EH (cell line): ENCODE results near the gene DUSP10.

Experiments
- DNase-seq: peaks from one replicate; pipeline ENCODE4 v3.0.0-alpha.2; 2015; ENCODE audit warnings: low read depth

Gene DUSP10

DNA sequence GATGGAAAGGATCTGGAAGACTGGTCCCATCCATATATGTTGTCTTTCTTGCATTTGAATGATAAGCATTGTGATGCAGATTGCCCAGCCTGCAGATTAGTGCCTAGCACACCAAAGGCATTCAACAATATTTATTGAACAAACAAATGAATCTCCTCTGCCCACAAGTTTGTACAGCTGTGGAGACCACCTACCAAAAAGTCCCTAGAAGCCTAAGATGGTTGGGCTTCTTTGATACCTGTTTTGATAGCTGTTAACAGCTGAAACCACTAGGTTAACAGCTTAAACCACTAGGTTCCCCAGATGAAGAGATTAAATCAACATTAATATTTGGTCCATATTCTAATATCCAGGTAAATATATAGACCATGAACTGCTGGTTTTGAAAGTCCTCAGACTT lies 9.8 kb downstream of the DUSP10 start:
- no peak for DNase-seq

DNA sequence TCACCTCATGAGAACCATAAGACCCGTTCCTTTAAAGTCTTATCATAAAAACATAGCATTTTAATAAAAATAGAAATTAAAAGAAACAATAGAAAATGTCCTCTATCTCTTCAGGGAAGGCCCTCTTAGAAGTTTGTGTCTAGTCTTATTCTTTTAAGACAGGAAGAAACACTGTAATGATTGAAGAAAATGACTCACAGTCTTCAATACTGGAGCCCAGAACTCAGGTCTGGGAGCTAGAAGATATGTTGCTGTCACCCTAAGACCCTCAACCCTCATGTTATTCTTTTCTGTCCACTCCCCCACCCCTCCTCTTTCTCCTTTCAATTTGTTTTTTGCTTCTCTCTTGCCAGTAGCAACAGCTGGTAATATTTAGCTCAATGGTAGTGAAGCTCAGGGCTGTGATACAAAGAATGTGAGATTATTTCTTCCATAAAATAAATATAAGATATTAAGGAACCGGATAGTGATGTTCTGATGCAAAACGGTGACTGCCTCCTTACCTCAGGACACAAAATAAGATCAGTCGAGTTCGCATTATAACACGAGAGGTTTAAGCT lies 12.0 kb downstream of the DUSP10 start:
- no peak for DNase-seq

DNA sequence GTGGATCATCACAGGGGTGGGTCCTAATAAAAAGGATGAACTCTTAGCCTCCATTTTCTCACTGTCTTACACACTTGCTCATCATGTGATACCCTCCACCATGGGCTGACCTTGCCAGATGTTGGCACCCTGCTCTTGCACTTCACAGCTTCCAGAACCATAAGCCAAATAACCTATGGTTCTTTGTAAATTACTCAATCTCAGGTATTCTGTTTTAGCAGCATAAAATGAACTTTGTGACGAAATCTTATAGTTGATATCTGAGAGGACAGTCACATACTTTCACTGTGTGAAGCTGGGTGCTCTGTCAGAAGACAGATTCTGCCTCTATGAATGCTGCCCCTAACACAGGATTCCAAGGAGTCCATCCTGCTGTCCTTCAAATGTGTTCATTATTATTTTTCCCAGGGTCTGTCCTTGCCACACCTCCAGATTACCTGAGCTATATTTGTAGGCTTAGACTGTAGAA lies 13.8 kb downstream of the DUSP10 start:
- DNase-seq, result no peak

DNA sequence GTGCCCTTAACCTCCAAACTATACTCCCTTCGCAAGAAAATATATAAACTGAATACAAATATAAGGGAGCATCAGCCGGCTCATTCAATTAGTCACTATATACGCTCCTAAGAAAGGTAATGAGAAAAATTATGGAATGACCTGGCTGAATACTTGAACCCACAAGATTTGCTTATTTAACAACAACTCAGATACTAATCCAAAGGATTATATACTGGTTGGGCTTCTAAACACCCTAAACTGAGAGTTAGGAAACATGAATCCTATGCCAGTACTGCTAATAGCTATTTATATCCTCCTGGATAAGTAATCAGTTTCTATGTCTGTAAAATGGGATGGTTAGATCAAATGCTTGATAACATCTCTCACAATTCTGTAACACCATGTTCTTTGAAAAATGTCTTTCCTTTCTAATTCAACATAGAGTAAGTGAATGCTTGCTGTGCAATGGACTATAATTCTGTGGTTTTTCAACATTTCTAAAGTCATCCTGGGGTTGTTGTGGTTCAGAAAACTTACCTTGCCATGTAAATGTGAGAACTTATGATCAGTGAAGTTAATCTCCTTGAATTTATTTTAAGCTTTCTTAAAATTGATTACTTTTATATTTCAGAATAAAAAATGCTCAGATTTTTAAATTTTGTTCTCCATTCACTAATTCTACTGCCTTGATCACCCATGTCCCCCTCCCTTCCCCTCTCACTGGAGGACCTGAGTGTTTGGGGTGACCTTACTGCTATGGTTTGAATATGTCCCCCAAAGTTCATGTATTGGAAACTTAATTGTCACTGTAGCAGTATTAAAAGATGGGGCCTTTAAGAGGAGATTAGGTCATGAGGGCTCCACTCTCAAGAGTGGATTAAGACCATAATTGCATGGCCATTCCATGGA lies 14.5 kb downstream of the DUSP10 start:
- DNase-seq, result no peak

DNA sequence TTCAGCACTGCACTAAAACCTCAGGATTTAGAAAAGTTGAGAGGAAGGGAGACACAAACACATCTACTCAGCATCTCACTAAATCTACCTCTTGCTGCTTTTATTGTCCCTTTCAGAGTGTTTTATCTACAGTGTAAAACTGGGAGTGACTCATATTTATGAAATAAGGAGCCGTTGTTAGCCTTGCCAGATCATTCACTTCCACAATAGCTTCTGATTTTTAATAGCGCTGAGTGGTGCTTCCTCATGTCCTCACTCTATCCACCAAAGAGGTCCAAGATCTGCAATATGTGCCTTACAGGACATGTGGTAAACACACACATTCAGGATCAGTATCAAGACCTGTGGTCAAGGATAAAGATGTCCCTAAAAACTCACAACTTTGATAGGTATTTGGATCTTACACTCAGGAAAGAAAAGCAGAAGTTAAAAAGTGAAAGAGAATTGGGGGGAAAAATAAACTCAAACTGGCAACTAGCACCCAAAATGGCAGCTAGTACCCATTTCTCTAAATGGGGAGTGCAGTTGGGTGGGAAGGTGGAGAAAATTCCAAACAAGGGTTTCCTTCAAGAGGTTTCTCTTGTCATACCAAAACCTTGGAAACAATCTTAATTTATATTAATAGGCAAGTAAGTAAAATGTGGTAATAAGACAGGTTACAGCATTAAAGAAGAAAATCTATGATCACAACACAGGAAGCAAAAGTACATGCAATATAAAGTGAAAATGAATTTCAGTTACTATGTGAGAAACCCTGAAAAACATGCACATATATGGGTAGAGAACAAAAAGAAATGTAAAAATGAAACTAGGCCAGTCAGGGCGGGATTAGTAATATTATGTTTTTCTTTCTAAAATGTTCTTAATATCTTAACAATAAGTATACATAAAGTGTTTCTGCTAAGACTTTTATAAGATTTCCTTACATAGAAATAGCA lies 15.9 kb downstream of the DUSP10 start:
- DNase-seq, result peak; percentile 53

DNA sequence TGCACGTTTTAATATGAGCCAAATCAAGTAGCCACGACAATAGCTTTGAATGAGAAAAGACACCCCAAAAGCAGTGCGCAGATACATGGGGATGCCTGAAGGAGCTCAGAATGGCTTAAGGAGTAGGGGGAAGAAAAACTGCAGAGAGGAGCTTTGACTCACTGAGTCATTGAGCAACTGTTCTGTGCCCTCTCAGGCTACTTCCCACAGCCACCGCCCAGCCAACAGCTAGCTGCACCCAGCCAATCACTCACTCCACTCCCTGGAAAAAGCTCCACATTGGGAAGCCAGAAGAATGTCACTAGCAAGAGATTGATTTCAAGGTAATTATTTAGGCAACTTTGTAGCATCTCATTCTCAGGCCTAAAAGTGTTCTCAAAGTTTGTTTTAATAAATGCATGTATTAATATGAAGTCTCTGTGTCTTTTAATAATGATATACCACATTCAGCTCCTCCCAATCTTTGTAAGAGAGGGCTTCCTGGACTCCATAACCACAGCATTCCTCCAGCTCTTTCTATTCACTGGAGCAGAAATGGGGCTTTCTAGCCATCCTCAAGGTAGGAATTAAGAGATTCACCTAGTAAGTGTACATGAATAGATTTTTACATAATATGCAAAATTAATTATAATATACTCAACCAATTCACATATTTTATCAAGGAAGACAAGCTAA lies 16.8 kb downstream of the DUSP10 start:
- peak; percentile 76 for DNase-seq

DNA sequence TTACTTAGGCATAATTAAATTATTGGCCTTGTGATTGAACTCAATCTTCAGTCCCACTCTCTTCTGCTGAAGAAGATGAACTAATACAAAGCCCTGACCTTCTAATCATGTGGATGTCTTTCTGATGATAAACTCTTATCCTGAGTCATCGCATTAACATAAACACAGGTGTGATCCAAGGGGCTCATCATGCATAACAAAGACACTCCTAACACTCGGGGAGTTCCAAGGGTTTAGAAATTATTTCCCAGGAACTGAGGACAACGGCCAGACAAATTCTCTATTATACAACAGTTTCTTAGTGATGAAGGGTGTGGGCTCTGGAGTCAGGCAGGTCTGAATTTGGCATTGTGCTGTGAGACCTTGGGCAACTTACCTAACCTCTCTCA lies 18.0 kb downstream of the DUSP10 start:
- DNase-seq, result no peak

DNA sequence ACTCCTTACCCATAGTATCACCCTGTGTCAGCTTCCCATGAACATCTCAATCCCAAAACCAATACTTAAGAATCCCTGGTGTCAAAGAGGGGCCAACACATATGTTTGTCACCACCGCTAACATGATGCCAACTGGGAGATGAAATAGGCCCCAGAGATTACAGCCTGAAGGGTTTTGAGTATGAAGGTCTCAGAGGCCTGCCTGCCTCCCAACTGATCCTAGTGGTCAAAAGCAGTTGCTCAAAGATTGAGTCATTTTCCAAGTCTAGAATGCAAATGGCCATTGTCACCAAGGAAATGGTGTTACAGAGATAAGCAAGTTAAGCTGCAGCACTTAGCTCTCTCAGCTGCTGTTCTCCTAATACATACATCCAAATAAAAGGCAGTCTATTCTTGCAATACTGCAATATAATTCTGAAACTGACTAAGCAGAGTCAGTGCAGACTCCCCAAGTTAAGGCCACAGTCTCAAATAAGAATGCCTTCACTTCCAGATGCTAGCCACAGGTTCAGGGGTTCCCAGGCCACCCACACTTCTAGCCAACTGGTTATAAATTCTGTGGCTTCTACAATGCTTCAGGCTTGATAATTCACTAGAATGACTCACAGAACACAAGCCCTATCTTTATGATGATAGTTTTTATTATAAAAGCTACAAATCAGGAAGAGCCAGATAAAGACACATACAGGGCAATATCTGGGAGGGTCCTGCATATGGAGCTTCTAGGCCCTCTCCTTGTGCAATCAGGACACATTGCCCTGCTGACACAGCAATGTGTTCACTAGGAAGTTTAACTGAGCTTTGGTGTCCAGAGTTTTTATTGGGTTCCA lies 18.7 kb downstream of the DUSP10 start:
- DNase-seq, result peak; percentile 71

DNA sequence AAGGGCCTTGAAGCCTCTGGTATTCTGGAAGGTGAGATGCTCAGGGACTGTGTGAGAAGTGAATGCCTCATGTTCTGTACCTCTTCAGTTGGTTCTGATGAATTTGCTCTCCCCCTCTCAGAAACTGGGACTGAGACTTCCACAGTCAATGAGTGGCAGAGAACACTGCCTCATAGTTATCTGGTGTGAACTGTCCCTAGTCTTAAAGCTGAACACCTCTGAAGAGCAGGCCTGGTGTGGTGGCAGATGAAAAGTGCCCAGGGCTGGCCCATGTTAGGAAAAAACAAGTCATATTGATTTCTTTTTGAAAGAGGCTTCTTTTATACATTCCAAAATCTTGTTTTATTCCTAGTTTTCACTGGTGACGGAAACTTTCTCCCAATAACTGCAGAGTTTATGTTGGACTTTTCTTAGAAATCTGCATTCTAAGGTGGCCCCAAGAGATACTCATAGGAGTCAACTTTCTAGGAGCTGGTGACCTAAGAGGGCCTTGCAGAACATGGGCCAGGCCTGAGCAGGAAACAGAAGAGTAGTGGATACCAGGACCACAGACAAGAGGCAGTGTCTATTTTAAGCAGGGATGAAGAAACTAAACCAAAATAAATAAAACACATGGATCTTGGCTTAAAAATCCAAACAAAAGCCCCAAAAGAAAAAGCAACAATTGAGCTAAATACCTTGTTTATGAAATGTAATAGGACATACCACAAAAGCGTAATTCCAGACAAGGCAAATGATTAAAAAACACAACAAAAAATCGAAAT lies 19.5 kb downstream of the DUSP10 start:
- DNase-seq, result peak; percentile 30

DNA sequence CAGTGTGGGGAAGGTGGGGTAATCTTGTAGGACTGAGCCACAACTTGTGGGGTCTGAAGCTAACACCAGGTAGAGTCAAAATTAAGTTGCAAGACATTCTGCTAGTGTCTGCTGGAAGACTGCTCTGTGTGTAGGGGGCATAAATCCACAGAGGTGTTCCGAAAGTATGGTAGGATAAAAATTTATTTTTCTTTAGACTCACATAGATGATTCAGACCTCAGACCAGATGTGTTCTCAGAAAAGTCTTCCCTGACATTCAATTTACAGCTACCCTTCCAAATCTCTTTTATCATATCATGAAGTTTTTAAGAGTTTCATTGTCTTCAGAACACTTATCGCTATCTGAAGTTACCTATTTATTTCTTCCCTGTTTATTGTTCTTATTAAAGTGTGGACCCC lies 21.3 kb downstream of the DUSP10 start:
- DNase-seq, result no peak

DNA sequence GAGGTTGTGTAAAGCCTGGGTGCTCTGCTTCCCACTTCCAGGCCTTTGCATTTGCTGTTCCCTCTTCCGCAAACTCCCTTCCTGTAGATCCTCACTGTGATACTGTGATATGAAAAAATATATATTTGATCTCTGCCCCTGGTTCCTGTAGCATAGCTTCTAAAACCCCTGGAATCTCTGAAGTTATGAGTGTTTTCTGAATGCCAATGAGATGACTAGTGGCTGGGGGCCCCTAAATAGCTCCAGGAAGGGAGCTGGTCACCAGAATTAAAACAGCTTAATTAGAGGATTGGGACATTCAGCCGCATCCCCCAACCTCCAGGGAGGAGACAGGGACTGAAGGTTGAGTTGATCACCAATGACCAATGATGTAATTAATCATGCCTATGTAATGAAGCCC lies 21.9 kb downstream of the DUSP10 start:
- peak; percentile 74 for DNase-seq

DNA sequence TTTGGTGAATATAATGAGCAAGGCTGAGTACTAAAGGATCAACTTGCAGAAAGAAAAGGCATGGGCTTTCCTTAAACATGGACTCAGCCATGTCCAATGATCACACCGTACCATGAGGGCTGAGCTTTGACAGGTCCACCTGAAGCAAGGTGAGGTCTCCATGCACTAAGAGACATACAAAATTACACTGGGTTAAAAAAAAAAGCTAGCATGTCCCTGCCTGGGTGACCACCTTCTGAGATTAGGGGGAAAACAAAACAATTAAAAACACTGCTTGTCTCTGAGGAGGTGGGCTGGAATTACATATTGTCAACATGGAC lies 22.7 kb downstream of the DUSP10 start:
- no peak for DNase-seq

DNA sequence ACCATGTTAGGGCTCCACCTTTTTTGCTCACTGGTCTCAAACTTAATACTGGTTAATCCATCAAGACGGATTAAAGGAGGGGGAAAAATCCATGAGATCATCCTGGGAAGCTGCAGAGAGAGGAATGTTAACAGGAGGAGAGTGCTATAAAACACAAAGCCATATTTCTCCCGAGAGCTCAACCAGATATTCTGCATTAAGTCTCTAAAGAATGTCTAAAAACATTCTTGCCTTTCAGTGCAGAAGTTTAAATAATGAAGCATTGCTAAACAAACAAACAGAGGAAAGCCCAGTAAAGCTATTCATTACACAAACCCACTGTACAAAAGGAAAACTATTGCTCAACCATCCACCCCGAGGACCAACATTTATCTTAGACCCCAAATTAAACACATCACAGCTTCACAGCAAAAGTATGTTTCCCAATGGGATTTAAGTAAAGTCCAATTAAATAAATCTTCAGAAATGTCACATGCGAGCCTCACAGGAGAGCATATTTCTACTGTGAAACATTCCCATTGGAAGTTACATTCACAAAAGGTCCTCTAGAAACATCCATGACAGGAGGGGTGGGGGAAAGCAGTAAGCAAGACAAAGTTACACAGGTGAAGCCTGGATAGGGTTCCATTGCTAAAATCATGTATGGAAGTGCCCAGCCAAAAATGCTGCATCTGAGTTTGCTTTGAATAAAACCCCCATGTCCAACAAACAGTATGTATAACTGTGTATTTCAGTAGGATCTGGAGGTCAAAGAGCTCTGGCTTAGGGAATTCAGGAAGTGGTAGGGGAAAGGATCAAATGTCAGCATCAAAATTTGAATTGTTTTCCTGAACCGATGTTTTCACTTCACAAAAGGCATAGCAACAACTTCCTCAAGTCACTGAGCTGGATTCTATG lies 23.3 kb downstream of the DUSP10 start:
- peak; percentile 99 for DNase-seq

DNA sequence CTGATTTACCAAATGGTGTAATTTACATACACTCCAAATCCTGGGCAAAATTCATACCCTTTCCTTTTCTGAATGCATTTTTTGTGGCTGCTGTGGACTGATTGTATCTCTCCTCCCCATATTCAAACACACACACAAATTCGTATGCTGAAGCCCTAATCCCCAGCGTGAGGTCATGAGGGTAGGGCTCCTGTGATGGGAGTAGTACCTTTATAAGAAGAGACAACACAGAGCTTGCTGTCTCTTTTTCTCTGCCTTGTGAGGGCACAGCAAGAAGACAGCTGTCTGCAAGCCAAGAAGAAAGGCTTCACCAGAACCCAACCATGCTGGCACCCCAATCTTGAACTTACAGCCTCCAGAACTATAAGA lies 24.4 kb downstream of the DUSP10 start:
- DNase-seq, result no peak

DNA sequence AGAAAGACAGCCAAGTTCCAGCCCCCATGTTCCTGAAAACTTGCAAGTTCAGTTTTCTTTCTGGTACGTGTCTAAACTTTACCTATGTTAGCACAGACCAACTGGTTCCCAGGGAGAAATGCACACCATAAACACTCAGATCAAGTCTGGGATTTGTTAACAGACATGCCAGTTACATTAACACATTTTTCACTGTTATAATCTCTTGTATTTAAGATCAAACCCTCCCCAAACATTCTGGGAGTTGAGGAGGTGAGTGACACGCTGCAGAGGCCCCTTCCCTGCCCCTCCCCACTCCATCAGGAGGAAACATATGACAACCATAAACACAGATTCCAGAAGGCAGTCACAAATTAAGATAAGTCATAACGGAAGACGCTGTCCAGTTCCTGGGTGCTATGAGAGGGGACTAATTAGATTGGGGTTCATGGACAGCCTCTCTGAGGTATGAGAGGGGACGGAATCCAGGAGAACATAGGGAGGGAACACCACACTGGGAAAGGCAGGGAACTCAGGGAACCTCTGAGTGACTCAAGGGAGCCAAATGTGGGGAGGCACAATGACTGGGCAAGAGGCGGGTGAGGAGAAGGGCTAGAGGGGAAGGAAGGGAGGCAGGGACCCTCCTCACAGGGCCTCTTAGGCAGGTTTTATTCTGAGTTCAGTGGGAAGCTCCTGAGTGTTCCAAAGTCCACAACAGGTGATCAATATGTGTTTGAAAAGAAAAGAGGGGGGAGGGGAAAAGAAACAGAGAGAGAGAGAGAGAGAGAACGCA lies 25.0 kb downstream of the DUSP10 start:
- DNase-seq, result peak; percentile 51

DNA sequence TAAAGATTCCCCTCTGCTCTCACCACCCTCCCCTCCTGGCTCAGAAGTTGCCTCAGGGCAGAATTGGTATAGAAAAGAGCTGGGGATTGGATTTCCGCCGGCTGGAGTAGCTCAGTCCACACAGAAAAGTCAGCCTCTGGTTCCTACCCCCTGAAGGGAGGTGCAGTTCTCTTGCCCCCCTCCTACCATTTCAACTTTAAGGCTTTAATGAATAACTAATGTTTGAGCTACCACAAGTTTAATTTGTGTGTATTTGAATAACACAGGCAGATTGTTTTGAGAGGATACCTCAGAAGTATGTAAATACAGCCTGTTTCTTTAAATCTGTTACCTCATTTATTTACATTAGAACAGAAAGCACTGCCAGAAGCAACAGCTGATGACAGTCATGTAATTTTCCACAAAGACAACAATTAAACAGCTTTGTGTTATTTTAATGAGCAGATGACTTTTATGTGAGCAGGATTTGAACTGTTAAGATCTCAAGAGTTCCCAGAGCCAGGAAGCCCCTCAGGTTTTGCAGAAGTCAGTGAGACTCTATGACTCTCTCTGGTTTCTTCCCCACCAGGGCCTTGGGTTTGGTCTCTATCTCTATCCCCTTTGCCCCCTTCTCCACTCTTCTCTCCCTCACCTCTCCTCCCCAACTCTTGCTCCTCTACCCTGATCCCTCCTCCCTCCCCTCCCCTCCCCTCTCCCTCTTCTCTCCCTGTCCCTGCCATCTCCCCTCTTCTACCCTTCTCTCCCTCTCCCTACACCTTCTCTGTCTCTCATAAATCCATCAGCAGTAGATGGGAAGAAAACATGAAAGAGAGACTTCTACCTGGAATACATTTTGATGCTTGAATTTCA lies 26.3 kb downstream of the DUSP10 start:
- DNase-seq, result peak; percentile 81

DNA sequence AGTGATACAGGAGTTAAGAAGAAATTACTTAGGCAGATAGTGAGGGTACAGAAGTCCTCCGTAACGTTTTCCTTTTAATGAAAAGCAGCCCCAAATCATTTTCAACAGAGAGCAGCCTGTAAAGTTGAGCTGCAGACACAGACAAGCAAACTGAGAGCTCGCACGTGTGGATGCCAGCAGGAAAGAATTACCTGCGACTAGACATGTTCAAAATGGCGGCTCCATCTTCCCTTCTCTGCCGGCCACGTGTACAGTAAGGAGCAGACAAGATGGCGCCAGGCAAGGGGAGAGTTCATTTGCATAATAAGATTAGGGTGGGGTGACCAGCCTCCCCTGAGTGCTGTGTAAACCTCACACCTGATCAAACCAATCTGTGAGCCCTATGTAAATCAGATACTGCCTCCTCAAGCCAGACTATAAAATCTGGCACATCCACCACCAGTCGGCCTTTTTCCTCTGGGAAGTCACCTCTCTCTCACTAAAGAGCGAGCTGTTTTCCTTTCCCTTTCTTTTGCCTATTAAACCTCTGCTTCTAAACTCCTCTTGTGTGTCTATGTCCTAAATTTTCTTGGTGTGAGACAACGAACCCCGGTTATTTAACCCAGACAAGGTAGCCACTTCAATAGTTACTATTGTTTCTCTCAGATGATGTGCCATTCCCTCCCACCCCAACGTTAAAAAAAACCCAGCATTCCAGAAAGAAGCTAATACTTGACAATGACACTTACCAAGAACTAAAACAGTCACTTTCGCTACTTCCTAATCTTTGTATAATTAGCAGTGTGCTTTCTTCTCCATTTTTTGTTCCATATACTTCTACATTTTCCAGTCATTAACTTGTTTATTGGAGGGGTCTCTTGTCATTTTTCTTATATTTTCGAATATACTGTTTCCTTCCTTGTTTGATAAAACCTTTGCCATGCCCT lies 27.4 kb downstream of the DUSP10 start:
- DNase-seq, result no peak
